DOHH2 (cell line): Measurements from ENCODE around the gene HS3ST5.

Source experiments
- EZH2phosphoT487 ChIP-seq: fragments of 200-600 bp; sonication (generic); IDR thresholded peaks from 2 replicates; pipeline ENCODE4 v1.6.1; 2017; ENCODE audit warnings: borderline replicate concordance, mild to moderate bottlenecking, antibody characterized with exemption, low read length, moderate library complexity, mixed read lengths
- TF ChIP-seq, protein P1 (sequence below): fragments of 200-600 bp; sonication (generic); IDR thresholded peaks from one replicate; pipeline ENCODE4 v1.5.1; 2014; ENCODE audit warnings: antibody characterized with exemption, mild to moderate bottlenecking, low read depth, low read length; ENCODE audit not compliant: poor library complexity, severe bottlenecking

- TF ChIP-seq, protein P1, sequence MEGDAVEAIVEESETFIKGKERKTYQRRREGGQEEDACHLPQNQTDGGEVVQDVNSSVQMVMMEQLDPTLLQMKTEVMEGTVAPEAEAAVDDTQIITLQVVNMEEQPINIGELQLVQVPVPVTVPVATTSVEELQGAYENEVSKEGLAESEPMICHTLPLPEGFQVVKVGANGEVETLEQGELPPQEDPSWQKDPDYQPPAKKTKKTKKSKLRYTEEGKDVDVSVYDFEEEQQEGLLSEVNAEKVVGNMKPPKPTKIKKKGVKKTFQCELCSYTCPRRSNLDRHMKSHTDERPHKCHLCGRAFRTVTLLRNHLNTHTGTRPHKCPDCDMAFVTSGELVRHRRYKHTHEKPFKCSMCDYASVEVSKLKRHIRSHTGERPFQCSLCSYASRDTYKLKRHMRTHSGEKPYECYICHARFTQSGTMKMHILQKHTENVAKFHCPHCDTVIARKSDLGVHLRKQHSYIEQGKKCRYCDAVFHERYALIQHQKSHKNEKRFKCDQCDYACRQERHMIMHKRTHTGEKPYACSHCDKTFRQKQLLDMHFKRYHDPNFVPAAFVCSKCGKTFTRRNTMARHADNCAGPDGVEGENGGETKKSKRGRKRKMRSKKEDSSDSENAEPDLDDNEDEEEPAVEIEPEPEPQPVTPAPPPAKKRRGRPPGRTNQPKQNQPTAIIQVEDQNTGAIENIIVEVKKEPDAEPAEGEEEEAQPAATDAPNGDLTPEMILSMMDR: no peak
- TF ChIP-seq EZH2phosphoT487: no peak
These were observed 309.2 kb downstream of the HS3ST5 start for GRCh38 chr6:114033606-114034005.
